GM12872 (cell line): ENCODE measurements around the gene KLHL40.

Experiments
- TF ChIP-seq, protein P1 (sequence below): IDR thresholded peaks from 3 replicates; pipeline ENCODE4 v1.5.1; 2011; ENCODE audit warnings: low read depth, mild to moderate bottlenecking, low read length, moderate library complexity; ENCODE audit not compliant: insufficient read depth

Gene KLHL40

GRCh38 chr3:42662813-42663535 is 22.4 kb upstream of the KLHL40 start:
- TF ChIP-seq, protein P1, sequence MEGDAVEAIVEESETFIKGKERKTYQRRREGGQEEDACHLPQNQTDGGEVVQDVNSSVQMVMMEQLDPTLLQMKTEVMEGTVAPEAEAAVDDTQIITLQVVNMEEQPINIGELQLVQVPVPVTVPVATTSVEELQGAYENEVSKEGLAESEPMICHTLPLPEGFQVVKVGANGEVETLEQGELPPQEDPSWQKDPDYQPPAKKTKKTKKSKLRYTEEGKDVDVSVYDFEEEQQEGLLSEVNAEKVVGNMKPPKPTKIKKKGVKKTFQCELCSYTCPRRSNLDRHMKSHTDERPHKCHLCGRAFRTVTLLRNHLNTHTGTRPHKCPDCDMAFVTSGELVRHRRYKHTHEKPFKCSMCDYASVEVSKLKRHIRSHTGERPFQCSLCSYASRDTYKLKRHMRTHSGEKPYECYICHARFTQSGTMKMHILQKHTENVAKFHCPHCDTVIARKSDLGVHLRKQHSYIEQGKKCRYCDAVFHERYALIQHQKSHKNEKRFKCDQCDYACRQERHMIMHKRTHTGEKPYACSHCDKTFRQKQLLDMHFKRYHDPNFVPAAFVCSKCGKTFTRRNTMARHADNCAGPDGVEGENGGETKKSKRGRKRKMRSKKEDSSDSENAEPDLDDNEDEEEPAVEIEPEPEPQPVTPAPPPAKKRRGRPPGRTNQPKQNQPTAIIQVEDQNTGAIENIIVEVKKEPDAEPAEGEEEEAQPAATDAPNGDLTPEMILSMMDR, result no peak

GRCh38 chr3:42663581-42664437 is 21.5 kb upstream of the KLHL40 start:
- TF ChIP-seq, protein P1, result no peak

DNA sequence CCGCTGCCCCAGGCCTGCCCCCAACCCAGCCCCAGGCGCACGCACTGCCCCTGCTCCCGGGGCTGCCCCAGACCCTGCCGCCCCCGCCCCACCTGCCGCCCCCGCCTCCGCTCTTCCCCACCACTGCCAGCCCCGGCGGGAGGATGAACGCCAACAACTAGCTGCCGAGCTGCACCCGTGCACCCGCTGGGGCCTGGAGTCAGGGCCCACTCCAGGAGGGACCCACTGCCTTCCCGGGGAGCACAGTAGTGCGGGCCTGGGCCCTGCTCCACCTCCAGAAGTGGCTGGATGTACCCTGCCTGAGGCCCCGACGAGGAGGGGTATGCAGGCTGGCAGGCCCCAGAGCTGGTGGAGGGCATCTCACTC is 20.9 kb upstream of the KLHL40 start:
- TF ChIP-seq, protein P1, result no peak

DNA sequence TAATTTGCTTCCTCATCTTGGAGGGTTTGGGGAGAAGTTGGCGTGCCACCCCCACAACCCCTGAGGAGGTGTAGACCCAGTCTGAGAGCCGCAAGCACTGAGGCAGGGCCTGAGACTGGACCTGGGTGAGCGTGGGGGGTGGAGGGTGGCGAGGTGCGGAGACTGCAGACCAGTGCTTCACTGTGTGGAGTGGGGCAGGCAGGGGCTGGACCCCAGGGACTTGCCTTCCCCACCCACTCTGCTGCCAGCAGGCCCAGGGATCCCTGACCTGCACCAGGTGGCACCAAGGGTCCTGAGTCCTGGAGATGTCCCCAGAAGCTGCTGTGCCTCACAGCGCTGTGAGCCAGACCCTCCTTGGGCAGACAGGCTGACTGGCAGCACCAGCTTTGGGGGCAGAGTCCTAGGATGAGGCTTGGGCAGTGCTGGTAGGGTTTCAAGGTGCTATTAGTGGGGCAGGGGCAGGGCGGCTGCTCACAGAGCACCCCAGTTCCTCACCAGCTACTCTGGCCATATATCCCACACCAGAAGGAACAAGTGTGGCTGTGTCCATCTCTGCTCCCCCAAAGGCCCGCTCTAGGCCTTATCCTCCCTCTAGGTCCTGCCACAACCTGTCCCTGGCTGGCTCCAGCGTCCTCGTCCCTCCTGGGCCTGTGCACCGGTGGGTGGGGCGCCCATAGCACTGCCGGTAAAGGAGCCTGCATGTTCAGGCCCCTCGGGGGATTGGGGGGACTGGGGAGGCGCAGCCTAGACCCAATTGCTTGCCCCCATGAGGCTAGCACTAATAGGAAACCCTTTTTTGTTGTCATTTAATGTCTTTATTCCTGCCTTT is 20.1 kb upstream of the KLHL40 start:
- TF ChIP-seq, protein P1, result no peak

GRCh38 chr3:42666022-42666421 is 19.3 kb upstream of the KLHL40 start:
- TF ChIP-seq, protein P1, result no peak

DNA sequence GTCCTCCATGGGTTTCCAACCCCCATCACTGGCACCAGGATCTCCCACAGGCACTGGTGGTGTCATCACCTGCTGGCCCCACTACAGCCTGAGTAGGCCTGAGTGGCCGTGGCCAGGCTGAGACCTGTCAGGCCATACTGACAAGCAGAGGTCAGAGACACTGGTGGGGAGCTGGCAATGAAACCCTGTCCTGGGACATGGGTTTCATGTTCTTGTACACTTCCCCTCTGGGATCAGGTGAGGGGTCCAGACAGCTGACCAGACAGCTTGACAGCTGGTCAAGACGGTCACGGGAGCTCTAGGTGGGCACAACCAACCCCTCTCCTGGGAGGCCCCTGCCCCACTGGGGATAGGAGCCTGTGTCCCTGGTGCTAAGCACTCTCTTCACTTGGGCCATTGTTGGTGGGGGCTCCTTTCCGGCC is 18.7 kb upstream of the KLHL40 start:
- TF ChIP-seq, protein P1, result no peak

DNA sequence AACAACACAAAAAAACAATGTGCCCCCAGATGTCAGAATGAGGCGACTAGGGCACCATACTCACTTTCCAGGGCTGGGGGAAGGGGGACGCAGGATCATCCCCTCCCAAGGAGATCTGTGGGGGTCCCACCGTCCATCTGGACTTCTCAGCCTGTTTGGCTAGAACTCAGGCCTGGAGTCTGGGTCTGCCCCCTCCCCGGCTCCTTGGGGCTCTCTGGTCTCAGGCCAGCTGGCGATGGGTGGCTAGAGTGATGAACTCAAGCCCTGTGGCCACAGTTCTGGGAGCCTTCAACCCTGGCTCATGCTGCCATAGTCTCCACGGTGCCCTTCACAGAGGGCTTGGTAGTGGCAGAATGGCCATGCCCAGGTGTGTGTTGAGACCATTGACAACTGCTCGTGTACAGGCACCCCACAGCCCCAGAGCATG is 18.2 kb upstream of the KLHL40 start:
- TF ChIP-seq, protein P1, result no peak
